DMS 273 (cell line): ENCODE measurements around the gene TFCP2L1.

Experiments
- DNase-seq: peaks from one replicate; lab custom pipeline; 2025; ENCODE audit not compliant: unreplicated experiment; lab: John Stamatoyannopoulos, UW

Gene TFCP2L1

DNA sequence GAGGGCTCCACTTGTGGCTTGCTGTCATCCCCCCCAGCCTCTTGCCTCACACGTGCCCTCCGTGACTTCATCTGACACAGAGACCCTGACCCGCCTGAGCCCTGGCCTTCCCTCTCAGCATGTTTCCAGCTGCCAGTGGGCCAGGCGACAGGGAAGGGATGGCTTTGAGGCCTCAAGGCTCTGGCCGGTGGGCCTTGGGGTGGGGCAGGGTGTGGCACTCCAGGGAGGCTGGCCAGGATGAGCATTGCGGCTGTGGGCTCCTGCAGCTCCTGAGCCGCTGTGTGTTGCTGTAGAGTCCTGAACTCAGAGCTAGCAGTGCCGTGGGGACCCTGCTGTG, 85.0 kb downstream of the TFCP2L1 start:
- no peak for DNase-seq

DNA sequence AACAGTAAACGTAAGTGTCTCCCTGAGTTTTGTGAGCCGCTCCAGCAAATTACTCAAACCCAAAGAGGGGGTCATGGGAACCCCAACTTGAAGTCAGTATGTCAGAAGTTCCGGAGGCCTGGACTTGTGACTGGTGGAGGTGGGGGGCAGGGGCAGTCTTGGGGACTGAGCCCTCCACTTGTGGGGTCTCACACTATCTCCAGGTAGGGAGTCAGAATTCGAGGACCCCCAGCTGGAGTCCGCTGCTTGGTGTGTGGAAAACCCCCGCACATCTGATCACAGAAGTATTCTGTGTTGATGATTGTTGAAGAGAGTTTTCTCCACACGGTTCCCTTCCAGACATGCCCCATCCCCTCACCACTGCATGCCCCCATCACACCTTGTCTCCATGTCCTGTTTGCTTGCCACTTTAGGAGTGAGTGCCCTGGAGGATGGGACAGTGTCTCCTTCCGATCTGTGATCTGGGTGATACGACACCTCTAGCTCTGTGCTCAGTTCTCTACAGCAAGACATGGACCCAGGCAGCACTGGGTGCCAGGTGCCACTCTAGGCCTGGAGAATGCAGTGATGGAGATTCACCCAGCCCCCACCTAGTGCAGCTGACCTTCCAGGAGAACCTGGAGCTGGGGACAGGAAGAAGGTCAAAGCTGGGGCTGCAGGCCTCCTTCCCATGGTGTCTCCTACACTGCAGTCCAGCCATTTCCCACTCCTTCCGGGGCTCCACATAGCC, 85.6 kb downstream of the TFCP2L1 start:
- DNase-seq, result no peak

DNA sequence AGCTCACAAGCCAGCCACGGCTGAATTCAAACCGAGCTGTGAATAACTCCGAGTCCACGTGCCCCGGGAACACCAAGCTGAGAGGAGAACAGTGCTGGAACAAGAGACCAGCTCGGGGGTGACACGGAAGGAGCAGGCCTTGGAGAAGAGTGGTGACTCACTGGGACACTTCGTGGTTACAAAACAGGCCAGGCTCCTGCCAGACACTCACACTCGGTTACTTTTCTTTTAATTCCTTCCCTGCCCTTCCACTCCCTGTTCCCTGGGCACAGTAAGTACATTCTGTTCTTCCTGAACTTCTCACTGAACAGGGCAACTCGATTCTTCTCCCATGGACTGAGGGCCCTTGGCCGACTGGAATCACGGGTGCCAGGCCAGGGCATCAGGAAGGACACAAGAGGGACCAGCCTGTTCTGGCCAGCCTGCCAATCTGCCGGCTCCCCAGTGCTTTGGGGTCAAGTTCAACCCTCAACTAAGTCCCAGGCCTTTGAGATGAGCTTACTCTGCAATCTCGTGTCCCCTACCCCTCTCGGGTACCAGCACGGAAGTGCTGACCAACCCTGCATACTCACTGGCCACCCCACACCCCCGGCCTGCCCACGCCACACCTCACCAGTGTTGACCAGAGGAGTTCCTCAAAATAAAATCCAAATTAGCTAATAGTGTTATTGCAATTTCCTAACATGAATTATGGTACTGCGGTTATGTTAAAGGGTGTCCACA, 87.5 kb downstream of the TFCP2L1 start:
- no peak for DNase-seq

DNA sequence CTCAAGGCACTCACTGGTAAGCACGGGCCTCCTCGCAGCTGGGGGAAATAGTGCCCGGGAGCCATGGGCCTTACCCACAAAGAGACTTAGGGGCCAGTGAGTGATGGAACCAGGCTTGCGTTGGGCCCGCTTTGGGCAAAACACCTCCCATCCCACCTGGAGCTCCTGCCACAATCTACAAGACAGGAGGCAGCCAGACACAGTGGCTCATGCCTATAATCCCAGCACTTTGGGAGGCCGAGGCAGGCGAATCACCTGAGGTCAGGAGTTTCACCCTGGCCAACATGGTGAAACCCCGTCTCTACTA, 88.2 kb downstream of the TFCP2L1 start:
- no peak for DNase-seq

DNA sequence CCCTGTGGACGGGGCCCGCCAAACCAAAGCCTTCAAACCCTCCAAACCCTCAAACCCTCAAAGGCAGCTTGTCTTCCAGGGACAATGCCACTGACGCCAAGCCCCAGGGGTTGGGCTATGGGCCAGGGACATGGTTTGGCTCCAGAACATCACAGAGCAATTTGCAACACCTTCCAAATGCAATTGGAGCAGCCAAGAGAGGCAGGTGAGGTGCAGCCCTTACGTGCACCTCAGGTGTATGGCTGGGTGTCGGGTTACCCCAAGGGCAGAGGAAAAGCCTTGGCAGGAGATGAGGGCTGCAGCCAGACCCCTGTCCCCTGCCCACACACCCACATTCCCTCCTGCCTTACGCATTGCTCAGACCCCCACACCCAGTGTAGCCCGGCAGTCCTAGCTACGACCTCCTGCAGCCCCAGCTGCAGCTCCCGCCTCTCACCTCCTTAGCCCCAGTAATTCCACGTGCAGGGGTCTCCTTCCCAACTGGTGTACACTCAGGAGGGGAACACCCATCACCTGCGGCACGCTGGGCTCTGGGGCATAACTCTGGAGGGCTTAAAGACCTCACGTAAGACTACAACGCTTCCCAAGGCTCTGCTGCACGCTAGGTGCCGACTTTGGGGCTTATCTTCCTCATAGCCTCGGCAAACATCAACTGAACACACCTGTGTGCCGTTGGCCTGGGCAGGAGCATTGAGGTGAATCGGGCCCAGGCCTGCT, 88.7 kb downstream of the TFCP2L1 start:
- no peak for DNase-seq

DNA sequence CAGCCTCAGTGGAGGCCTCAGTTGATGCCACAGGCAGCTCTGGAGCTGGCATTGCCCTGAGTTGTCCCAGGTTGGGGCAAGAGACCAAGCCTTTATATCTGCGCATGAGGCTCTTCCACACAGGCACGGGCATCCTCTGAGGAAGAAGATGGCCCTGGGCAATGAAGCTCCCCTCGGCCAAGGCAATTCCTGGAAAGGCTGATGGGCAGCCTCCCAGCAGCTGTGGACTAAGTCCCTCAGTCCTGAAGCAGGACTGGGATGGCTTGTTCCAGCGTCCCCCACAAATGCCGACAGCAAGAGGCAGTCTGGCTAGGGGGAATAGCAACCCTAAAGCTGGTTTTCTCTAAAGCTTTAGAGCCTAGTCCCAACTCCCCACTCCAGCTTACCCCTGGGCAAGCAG, 90.0 kb downstream of the TFCP2L1 start:
- DNase-seq, result no peak

DNA sequence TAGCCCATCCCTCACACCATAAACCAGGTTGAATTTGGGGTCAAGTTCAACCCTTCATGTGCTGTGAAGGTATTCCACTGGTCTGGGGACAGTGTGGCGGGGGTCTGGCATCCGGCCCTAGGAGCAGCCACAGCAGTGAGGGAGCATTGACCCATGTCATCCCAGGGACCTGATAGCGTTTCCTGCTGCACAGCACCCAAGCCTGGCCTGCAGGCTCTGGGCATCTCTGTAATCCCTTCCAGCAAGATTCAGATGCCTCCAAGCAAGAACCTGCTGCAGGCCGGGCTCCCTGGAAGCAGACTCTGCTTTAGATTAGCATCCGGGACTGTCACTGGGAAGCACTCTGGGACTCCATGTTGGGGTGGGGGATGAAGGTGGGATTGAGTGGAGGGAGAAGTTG, 90.4 kb downstream of the TFCP2L1 start:
- DNase-seq, result no peak

DNA sequence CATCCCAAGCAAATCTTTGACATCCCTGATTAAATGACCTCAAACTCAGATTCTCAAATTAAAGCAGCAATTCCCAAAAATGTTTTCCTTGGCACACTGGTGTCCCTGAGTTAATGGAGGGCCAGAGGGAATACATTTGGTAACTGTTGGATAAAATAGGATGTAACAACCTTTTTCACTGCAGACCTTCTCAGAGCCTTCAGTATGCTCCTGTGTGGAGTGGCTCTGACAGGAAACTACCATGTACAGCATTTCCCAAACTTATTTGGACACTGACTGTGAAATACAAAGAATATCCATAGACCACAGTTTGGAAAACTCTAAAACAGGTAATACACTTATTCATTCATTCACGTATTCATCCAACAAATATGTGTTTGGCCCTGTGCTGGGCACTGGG, 91.8 kb downstream of the TFCP2L1 start:
- no peak for DNase-seq

DNA sequence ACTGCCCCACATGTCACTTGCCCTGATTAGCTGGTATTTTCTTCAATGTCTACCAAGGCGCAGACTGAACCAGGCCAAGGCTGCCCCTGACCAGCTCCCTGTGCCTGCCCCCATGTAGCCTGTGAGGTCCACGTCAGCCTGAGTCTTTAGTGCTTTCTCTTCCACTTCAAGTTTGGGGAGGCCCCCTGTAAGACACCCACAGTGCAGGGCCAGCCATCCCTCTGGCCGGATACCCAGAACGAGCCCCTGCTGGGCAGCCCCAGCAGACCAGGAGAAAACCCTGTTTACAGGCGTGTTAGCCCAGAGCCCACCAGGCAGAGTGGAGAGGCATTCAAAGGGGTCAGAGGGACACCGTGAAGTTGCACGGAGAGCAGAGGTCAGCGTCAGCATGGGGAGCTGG, 92.4 kb downstream of the TFCP2L1 start:
- no peak for DNase-seq

DNA sequence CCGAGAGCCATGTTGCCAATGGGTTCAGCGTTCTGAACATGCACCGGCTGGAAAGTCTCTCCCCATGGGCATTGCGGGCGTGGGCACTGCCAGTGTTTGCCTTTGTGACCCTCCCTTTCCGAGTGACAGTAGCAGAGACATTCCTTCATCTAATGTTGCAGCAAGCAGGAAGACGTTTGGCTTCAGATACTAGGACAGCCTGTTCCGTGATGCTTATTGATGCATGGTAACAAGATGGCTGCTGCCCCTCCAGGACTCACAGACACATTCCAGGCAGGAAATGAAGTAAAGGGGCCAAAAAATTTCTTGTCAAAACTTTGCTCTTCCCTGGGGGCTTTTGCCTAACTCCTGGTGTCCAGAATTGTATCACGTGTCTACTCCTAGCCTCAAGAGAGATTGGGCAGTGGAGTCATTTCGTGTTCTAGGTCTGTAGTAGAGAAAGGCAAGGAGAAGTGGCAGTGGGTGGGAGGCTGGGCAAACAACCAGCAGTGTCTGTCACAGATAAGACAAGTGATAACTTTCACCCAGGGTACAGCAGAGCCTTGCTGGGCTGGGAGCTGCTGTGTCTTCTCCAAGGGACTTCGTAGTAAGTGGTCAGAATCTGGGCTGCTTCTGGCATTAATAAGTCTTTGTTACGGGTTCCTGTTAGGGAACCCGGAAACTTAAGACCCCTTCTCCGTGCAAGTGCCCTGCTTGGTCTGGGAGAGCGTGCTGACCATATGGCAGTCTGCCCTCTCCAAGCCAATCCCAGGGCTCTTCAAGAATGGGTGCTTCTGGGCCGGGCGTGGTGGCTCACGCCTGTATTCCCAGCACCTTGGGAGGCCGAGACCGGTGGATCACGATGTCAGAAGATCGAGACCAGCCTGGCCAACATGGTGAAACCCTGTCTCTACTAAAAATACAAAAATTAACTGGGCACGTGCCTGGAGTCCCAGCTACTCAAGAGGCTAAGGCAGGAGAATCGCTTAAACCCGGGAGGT, 93.5 kb downstream of the TFCP2L1 start:
- DNase-seq, result no peak

DNA sequence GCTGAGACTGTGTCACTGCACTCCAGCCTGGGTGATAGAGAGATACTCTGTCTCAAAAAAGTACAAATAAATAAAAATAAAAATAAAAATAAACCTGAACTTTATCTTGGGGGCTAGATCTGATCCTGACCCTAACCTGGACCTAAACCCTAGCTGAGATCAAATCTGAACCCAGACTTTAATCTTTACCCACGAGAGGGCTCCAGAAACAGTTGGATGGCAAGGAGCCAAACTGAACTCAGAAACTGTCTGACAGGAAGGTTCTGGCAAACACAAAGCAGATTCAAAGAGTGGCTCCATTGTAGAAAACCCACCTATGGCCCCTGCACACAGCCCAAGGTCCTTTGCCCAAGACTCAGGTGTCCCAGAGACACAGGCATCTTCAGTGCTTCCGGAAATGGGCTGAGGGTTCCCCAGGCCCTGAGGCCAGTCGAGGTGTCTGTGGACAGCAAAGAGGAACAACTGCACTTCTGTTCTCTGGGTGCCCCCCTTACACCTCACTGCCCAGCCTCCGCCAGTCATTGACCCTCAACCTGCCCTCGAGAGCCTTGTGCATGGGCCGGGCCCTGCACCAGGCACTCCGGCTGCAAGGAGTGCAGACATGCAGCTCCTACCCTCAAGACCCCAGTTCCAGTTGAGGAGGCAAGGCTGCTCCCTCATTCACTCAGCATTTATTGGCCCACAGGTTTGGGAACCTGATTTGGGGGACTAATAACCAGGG, 95.2 kb downstream of the TFCP2L1 start:
- peak; percentile 18 for DNase-seq

DNA sequence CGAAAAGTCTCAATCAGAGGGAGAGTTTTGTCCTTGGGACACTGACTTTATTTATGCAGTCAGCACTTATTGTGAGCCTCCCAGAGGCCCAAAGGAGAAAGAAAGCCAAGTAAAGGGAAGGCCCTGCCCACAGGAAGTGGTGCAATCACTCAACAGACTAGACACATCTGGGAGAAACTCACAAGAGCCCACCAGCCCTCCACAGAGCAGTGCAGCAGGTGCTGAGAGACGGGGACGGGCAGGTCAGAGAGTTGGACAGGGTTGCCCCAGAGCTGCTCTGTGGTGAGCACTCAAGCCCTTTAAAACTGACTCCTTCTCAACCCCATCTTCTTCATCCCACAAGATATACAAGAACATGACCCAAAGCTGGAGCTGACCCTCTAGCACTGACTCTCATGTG, 96.0 kb downstream of the TFCP2L1 start:
- no peak for DNase-seq

DNA sequence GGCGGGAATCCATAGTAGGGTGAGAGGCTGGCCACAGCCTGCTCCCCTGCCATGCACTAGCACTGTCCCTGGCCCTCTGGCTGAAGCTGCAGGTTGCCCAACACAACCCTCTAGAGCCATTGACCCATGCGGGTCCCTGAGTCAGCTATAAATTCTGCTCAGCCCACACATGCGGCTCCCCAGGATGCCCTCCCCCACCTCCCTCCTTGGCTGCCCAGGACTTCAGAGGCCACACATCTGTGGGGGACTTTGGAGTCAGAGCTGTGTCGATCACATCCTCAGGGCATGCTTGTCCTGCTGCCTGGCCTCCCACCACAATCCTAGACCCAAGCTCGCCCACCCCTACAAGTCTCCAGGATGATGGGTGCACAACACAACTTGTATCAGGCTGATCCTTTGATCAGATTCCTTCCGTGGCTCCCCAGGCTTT, 97.0 kb downstream of the TFCP2L1 start:
- DNase-seq, result no peak

DNA sequence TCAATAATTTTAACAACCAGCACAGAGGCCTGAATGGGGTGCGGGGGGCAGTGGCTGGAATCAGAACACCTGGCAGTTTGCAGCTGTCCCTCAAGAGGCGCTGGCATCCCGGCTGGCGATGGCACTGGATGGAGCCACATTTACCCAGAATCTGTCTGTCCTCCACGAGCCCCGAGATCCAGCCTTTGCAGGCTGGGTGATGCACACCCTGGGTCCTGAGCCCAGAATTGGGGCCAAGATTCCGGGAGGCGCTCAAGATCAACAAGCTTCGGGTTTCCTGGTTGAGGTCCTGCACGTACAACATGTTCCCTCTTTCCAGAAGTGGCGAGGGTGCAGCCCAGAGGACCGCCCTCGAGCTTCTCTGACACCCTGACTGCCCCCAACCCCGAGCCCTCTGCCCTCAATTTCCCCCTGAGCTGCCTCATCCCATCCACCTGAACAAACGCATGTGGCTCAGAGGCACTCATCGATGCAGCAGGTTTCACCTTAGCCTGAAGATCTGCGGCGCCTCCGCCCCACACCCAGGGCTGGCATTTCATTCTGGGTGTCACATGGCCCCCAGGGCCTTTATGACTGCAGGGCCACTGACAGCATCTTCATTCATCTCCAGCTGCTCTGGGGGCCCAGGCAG, 97.5 kb downstream of the TFCP2L1 start:
- DNase-seq, result no peak

DNA sequence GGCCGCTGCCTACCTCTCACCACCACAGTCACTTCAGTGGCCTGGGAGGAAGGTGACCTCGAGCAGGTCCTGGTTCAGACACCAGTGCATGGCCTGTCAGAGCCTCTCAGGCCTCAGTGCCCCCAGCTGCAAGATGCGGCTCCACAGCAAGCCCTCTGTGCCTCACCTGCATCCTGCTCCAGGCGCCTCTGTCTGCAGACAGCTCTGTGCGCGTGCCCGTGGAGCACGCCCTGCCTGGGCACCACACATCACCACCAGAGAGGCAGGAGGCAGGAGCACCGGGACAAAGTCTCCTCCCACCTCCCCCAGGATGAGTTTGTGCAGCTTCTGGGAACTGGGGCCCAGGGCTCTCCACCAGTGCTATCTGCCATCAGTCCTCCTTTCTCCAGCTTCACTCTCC, 98.7 kb downstream of the TFCP2L1 start:
- DNase-seq, result no peak

DNA sequence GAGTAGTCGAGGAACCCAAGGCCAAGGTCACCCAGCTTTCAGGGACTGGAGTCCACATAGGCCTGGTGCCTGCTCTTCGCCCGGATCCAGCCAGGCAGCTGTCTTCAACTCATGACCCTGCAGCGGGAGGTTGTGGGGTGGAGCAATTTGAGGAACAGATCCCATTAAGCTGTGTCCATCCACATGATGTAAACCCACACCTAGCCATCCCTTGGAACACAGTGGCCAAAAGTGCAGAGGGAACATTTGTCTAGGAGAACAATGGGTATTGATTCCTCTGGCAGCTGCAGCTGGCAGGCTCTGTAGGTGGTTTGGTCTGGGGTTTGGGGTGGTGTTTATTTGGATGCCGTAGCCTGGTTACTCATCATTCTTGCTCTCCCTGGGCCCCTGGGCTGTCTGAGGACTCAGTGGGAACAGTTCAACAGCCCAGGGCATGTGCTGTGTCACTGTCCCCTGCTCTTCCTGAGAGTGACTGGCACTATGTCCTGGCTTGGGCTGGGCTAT, 99.4 kb downstream of the TFCP2L1 start:
- DNase-seq, result no peak

DNA sequence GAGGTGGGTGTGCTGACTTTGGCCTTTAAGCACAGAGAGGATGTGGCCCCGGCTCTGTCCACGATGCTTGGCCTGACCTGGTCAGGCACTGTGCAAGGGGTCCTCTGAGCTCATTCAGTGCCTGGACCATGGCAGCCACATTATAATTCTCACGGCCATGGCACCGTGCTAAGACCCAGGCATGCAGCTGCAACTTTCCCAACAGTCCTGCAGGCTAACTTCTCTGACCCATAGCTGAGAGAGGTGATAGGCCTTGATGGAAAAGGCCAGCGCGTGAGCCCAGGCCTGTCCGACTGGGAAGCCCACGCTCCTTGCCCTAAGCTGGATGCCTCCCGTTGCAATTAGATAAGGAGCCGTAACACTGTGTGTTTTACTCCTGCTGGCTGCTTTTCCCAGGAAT, 99.9 kb downstream of the TFCP2L1 start:
- DNase-seq, result no peak

DNA sequence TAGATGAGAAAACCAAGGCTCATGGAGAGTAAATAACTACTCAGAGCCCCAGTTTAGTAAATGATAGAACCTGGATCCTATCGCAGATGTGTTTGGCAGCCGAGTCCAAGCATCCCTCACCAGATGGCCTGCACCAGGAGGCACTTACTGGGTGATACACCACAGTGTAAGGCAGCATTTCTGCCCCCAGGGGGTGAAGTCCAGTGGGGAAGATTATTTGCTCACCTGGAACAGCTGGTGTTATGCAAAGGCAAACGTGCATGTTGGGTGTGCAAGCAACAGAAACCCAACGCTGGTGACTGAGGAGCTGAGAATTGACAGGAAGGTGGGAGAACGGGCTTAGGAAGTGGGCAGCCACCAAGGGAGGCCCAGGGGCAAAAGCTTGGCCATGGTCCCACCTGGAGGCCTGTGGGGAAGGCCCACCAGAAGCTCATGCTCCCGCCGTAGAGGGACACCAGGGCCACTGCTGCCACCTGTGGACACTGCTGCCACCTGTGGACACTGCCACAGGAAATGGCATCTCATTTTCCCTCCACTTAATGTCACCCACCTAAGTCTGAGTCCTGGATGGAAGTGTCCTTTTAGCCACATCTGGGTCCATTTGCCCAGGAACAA, 100.6 kb downstream of the TFCP2L1 start:
- peak; percentile 41 for DNase-seq

DNA sequence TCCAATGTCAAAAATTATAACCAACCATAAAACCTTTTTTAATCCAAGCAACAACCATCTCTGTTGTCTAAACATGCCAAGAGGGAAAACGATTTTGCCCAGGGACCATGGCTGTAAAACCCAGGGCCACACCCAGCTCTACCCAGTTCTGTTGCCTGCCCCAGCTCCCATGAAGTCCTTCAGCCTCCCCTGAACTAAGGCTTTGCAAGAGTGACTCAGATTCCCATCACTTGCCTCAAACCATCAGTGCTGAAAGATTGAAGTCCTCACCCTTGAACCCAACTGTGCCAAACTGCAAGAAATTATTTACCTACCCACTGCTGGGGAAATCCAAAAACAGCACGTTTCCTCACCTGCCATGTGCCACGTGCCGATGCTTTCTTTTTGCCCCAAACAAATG, 102.5 kb downstream of the TFCP2L1 start:
- no peak for DNase-seq

DNA sequence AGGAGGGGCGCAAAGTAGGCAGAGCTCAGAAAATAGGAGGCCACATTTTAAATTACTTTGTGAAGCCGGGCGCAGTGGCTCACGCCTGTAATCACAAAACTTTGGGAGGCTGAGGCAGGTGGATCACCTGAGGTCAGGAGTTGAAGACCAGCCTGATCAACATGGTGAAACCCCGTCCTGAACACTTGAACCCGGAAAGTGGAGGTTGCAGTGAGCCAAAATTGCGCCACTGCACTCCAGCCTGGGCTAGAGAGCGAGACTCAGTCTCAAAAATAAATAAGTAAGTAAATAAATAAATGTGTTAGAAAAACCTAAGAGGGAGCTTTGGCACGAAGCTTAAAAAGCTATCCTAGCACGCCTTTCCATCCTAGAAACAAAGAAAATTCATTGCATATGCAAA, 105.5 kb downstream of the TFCP2L1 start:
- no peak for DNase-seq
